ENCODE measurements around the gene ANKFY1. TPM values are rescaled to one million over a fixed set of nuclear protein-coding genes. Genes with fewer than 3 reads are reported as not detected.
A peak's percentile ranks its signal among the peaks of the same experiment; 100 is the strongest.

The ANKFY1 gene
- total RNA-seq, 6 experiments from 2014 or later = 21.3 to 34.9 (median 29.5) TPM

DNA sequence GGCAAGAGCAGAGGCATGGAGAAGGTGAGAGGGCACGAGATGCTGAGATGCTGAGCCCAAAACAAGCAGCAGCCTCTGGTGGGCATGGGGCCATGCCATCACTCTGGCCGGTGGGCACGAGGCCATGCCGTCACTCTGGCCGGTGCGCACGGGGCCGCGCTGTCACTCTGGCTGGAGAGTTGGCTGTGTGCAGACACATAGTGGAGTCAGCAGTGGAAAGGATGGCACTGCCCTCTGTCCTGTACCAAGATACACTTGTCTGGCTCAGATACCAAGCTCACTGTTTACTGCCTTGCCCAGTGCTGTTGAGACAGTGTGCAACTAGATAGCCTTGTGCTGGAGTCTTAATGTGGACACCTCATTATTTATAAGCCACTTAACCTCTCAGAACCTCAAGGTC lies 75.7 kb downstream of the ANKFY1 start:
- TF ChIP-seq, protein P1, sequence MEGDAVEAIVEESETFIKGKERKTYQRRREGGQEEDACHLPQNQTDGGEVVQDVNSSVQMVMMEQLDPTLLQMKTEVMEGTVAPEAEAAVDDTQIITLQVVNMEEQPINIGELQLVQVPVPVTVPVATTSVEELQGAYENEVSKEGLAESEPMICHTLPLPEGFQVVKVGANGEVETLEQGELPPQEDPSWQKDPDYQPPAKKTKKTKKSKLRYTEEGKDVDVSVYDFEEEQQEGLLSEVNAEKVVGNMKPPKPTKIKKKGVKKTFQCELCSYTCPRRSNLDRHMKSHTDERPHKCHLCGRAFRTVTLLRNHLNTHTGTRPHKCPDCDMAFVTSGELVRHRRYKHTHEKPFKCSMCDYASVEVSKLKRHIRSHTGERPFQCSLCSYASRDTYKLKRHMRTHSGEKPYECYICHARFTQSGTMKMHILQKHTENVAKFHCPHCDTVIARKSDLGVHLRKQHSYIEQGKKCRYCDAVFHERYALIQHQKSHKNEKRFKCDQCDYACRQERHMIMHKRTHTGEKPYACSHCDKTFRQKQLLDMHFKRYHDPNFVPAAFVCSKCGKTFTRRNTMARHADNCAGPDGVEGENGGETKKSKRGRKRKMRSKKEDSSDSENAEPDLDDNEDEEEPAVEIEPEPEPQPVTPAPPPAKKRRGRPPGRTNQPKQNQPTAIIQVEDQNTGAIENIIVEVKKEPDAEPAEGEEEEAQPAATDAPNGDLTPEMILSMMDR (IDR thresholded peaks at IDR 0.05) = no peak
- no peak for TF ChIP-seq POLR2A (IDR thresholded peaks at IDR 0.05)
- 100% methylated on average over 1 of the region's 9 CpGs for WGBS (ENCODE audit: insufficient coverage, low coverage, low lambda C conversion rate, missing lambda C conversion rate)
- no peak overlapping the region for H3K4me3 ChIP-seq
- intact Hi-C loops (cut with DNase I) = loop anchor here in 1 of 2 donors (10.0 kb wide), 1 partner anchor 227 kb away; no protein-coding TSS in a partner anchor
- ATAC-seq = peak in 1 of 4 donors; percentile 31
- no peaks in the 10 kb centered on the region for H3K9me3 ChIP-seq
- no peaks in the 10 kb centered on the region for H3K27me3 ChIP-seq
- no peaks in the 10 kb centered on the region for H3K4me1 ChIP-seq
- H3K36me3 ChIP-seq = peaks cover 0 to 45% (median 10%) of the 10 kb centered on the region in 4 donors
- DNase-seq = peak in 1 of 3 donors; percentile 33
- H3K27ac ChIP-seq = no peak overlapping the region

DNA sequence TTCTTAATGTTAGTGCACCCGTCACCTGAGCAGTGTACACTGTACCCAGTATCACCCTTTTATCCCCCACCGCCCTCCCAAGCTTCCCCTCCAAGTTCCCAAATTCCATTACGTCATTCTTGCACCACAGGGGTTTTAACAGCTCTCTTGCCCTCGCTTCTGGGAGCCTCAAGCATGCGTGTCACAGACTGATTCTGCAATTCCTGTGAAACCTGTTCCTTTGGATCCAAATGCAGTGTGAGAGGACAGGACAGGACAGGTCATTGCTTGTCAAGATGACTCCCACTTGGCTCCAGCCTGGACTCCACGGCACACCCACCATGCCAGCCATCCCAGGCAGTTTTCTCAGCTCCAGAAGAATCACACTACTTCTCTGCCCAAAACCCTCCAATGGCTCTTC lies 76.7 kb downstream of the ANKFY1 start:
- 84% methylated on average over 6 of the region's 6 CpGs for WGBS (ENCODE audit: insufficient coverage, low coverage, low lambda C conversion rate, missing lambda C conversion rate)
- no peak for ATAC-seq
- intact Hi-C loops (cut with DNase I) = loop anchor here in 1 of 2 donors (10.0 kb wide), 1 partner anchor 228 kb away; no protein-coding TSS in a partner anchor
- TF ChIP-seq POLR2A (IDR thresholded peaks at IDR 0.05) = no peak
- TF ChIP-seq, protein P1 (IDR thresholded peaks at IDR 0.05) = no peak
- DNase-seq = peak in 1 of 3 donors; percentile 19
- H3K36me3 ChIP-seq = peaks cover 0 to 52% (median 10%) of the 10 kb centered on the region in 4 donors
- H3K4me3 ChIP-seq = no peak overlapping the region
- no peaks in the 10 kb centered on the region for H3K4me1 ChIP-seq
- no peaks in the 10 kb centered on the region for H3K27me3 ChIP-seq
- H3K9me3 ChIP-seq = no peaks in the 10 kb centered on the region
- no peak overlapping the region for H3K27ac ChIP-seq

DNA sequence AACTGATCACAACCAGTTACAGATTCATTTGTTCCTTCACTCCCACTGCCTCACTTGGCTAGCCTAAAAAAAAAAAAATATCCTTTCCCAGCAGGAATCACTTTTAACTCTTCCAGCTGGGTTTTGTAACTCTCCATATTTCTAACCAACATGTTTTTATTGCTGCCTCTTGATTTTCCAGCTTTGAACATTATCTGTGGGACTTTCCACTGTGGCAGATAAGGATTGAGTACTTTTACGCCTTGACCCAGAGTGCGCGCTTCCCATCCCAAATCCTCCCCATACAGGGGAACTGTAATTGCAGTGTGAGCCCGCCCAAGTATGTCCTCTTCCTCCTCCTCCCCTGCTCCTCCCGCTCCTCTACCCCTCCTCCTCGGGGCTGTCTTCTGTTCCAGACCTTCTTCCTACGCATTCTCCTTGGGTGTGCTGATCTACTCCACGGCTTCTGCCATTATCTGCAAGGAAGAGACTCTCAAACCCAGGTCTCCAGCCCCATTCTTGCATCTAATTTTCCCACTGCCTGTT lies 77.4 kb downstream of the ANKFY1 start:
- intact Hi-C loops (cut with DNase I) = loop anchor here in 1 of 2 donors (10.0 kb wide), 1 partner anchor 228 kb away; no protein-coding TSS in a partner anchor
- Histone ChIP-seq H3K36me3 (peaks cover 0 to 59% (median 10%) of the 10 kb centered on the region in 4 donors), H3K4me1 (no peaks in the 10 kb centered on the region), H3K27me3 (no peaks in the 10 kb centered on the region), H3K4me3 (no peak overlapping the region), H3K9me3 (no peaks in the 10 kb centered on the region), H3K27ac (no peak overlapping the region)
- ATAC-seq = peak; percentile 23 to 55 (median 44)
- 66% methylated on average over 8 of the region's 8 CpGs for WGBS (ENCODE audit: insufficient coverage, low coverage, low lambda C conversion rate, missing lambda C conversion rate)
- DNase-seq = peak in 1 of 3 donors; percentile 39
- TF ChIP-seq, protein P1 (IDR thresholded peaks at IDR 0.05) = no peak
- no peak for TF ChIP-seq POLR2A (IDR thresholded peaks at IDR 0.05)

DNA sequence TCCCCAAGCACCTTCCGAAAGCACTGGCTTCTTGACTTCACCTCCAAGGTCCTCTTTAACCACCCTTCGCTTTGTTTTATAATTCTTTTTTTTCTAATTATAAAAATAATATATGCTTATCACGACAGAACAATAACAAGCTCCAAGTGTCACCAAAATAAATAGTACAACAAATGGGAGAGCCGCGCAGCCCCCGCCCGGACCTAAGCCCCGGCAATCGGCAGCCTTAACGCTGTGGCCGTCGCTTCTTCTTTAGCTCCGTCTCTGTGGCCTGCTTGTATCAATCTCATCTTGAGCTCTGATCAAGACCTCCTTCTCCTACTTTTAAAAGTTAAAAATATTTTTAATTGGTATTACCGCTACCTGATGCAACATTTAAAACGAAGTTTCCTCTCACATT lies 78.1 kb downstream of the ANKFY1 start:
- intact Hi-C loops (cut with DNase I) = loop anchor here in 1 of 2 donors (10.0 kb wide), 1 partner anchor 229 kb away; no protein-coding TSS in a partner anchor
- DNase-seq (peak in 1 of 3 donors; percentile 23), ATAC-seq (no peak)
- TF ChIP-seq, protein P1 (IDR thresholded peaks at IDR 0.05) = no peak
- no peak for TF ChIP-seq POLR2A (IDR thresholded peaks at IDR 0.05)
- Histone ChIP-seq H3K4me3 (no peak overlapping the region), H3K27ac (no peak overlapping the region), H3K9me3 (no peaks in the 10 kb centered on the region), H3K36me3 (peaks cover 0 to 67% (median 11%) of the 10 kb centered on the region in 4 donors), H3K4me1 (no peaks in the 10 kb centered on the region), H3K27me3 (no peaks in the 10 kb centered on the region)
- WGBS (ENCODE audit: insufficient coverage, low coverage, low lambda C conversion rate, missing lambda C conversion rate) = 98% methylated on average over 15 of the region's 15 CpGs
